CD4-positive, alpha-beta T cell treated with Interleukin-2 at 100 ng/mL for 4 hours (primary cell): ENCODE measurements around the gene GPHN.
"Not testable (repeated sequence)": the region's sequence is repeated elsewhere in the genome, so short reads cannot be mapped to it uniquely, and the experiment has no call there.

Source experiments
- DNase-seq: peaks from one replicate; pipeline ENCODE4 v3.0.0-alpha.2; 2020; ENCODE audit warnings: low spot score

The GPHN gene

DNA sequence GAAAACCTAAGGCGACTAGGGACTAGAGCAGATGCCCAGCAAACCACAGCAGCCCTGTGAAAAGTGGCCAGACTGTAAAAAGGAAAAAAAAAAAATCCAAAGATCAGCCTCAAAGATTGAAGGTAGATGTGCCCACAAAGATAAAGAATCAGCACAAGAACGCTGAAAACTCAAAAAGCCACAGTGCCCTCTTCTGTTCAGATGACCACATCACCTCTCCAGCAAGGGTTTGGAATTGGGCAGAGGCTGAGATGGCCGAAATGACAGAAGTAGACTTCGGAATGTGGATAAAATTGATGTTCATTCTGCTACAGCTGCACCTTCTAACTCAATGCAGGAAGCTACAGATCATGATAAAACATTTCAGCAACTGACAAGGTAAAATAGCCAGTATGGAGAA is 154.4 kb downstream of the GPHN start:
- DNase-seq = no peak

DNA sequence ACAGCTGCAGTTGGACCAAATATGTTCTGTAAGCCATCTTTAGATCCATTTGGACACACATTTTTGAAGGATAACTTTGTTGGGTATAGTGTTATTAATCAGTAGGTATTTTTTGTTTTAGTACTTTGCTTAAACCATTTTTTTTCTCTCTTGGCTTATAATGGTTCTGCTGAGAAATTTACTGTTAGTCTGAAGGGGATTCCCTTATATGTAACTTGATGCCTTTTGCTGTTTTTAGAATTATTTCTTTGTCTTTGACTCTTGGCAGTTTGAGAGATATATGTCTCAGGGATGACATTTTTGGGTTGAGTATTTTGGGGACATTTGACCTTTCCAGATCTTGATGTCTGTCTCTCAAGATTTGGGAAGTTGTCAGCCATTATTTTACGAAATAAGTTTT is 169.8 kb downstream of the GPHN start:
- no peak for DNase-seq

DNA sequence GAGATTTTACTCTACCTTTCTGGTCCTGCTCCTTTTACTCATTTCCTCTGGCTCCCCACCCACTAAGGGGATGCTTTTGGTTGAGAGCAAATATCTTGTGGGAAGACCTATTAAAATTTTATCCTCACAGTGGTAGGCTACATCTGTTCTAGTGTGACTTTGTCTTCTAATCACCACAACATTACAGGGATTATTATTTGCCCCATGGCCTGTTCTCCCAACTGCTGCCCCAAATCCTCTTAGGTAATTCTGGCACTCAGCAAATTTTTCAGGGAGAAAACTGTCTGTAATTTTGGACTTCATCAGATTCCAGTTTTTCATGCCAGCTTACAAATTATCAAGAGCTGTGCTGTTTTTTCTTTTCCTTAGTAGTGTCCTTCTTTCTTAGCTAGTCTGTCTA is 172.3 kb downstream of the GPHN start:
- DNase-seq = no peak

DNA sequence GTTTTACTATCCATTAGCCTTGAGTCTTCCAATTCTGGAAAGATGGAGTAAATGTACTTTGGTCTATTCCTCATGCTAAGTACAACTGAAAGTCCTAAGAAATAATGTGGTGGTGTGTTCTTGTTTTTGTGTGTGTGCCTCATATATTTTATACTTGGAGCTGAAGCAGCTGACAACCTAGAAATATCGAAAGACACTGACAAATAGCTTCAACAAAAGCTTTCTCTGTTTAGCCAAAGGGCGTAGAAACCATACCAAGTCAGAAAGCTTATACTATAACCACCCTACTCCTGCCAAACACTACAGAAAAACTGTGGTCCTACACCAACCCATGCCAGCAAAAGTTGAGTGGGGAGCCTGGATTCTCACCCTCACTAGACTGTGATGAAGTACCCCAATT is 188.4 kb downstream of the GPHN start:
- DNase-seq = no peak

DNA sequence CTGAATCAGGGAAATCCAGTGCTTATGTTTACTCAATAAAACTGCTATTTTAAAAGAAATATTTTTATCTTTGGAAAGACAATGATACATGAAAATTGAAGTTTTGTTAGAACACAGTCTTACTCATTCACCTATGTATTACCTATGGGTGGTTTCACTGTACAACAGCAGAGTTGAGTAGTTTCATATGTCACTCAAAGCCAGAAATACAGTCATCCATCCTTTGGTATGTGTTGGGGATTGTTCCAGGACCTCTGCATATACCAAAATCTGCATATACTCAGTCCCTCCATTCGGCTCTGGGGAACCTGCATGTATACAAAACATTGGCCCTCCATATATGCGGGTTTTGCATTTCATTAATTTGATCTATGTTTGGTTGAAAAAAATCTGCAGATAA is 190.6 kb downstream of the GPHN start:
- DNase-seq = no peak

DNA sequence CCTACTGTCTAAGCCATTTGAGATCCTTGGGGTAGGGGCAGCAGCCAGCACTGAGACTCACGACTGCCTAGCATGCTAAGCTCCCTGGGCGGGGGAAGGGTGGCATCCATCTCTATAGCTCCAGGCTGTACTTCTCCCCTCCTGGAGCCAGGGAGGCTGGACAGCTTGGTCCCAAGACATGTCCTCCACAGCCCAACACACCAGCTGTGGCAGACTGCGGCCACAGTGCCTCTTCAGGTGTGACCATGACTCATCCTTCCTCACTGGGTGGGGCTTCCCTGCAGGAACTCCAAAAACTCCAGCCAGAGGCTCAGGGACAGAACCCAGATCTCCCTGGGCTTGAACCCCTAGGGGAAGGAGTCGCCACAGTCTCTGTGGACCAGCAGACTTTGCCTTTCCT is 193.9 kb downstream of the GPHN start:
- no peak for DNase-seq

DNA sequence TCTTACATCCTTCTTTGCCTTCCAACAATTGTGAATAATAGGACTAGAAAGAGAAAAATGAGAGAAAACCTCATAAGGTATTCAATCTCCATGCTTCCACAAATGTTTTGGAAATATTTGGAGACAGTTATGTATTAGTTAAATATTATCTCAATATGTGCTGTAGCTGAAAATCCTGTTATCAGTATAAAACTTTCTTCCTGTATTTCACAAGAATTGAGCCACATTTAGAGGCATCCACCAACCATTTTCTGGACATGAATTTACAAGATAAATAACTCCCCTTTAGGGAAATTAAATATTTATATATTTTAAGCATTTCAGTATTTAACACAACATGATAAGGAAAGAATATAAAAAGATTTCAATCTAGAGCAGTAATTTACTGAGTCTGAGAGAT is 200.3 kb downstream of the GPHN start:
- no peak for DNase-seq

DNA sequence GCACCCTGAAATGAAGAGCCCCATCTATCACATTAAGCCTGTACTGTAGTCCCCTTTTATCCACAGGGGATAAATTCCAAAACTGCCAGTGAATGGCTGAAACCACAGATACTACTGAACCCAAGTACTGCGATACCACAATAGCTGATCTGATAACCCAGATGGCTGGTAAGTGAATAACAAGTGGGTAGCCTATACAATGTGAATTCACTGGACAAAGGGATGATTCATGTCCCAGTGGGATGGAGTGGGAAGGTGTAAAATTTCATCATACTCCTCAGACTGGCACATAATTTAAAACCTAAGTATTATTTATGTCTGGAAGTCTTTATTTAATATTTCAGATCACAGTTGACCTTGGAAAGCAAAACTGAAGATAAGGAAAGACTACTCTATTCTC is 201.3 kb downstream of the GPHN start:
- no peak for DNase-seq

DNA sequence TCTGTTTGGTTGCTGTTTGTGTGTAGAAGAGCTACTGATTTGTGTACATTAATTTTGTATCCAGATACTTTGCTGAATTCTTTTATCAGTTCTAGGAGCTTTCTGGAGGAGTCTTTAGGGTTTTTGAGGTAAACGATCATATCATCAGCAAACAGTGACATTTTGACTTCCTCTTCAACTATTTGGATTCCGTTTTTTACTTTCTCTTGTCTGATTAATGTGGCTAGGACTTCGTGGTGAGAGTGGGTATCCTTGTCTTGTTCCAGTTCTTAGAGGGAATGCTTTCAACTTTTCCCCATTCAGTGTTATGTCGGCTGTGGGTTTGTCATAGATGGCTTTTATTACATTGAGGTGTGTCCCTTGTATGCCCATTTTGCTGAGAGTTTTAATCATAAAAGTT is 206.3 kb downstream of the GPHN start:
- DNase-seq = not testable (repeated sequence)

DNA sequence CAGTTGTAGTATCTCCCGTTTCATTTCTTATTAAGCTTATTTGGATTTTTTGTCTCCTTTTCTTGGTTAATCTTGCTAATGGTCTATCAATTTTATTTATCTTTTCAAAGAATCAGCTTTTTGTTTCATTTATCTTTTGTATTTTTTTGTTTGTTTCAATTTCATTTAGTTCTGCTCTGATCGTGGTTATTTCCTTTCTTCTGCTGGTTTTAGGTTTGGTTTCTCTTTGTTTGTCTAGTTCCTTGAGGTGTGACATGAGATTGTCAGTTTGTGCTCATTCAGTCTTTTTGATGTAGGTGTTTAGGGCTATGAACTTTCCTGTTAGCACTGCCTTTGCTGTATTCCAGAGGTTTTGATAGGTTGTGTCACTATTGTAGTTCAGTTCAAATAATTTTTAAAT is 207.4 kb downstream of the GPHN start:
- DNase-seq = not testable (repeated sequence)

DNA sequence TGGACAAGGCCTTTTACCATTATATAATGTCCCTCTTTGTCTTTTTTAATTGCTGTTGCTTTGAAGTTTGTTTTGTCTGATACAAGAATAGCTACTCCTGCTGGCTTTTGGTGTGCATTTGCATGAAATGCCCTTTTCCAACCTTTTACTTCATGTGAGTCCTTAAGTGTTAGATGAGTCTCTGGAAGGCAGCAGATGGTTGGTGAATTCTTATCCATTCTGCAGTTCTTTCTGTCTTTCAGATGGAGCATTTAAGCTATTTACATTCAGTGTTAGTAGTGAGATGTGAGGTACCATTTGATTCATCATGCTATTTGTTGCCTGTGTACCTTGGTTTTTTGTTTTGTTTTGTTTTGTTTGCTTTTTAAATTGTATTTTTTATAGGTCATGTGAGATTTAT is 208.3 kb downstream of the GPHN start:
- no peak for DNase-seq

DNA sequence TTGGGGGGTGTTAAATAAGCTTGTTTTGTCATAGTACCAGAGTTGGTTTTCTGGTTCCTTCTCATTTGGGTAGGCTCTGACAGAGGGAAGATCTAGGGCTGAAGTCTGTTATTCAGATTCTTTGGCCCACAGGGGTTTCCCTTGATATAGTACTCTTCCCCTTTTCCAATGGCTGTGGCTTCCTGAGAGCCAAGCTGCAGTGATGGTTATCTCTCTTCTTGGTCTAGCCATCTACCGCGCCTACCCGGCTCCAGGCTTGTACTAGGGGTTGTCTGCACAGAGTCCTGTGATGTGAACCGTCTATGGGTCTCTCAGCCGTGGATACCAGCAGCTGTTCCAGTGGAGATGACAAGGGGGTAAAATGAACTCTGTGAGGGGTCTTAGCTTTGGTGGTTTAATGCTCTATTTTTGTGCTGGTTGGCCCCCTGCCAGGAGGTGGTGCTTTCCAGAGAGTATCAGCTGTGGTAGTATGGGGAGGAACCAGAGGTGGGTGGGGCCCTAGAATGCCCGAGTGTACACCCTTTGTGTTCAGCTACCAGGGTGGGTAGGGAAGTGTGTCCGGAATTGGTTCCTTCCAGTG is 209.7 kb downstream of the GPHN start:
- no peak for DNase-seq

DNA sequence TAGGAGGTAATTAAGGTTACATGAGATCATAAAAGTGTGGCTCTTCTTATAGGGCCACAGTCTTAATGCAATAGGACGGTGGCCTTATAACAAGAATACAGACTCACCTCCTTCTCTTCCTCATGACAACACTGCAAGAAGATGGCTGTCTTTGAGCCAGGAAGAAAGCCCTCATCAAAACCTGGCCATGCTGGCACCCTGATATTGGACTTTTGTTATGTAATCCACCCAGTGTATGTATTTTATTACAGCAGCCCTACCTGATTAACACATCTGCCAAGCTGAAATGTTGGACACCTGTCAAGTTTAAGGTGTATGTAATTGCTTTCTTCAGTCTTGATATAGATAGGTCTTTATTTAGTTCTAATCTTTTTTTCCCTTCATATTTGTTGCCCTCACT is 217.0 kb downstream of the GPHN start:
- DNase-seq = no peak

DNA sequence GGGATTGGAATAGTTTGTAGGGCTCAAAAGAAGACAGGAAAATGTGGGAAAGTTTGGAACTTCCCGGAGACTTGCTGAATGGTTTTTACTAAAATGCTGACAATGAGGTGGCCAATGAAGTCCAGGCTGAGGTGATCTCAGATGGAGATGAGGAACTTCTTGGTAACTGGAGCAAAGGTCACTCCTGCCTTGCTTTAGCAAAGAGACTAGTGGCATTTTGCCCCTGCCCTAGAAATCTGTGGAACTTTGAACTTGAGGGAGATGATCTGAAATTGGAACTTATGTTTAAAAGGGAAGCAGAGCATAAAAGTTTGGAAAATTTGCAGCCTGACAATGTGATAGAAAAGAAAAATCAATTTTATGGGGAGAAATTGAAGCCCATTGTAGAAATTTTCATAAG is 223.4 kb downstream of the GPHN start:
- DNase-seq = not testable (repeated sequence)

DNA sequence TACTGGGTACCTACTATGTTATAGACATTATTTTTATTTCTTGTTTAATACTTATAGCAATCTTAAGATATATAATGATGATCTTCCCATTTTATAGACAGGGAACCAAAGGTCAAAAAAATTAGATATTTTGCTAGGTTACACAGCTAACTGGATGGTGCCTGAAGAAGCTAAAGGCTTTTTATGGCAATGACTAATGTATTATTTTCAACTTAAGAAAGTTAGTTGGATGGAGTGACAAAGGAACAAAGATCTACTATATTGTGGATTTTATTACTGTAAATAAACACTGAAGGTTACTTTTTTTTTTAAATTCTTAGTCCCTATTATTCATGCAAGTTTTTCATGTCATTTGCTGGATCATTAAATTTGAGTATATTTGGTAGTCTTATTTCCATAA is 227.9 kb downstream of the GPHN start:
- no peak for DNase-seq

DNA sequence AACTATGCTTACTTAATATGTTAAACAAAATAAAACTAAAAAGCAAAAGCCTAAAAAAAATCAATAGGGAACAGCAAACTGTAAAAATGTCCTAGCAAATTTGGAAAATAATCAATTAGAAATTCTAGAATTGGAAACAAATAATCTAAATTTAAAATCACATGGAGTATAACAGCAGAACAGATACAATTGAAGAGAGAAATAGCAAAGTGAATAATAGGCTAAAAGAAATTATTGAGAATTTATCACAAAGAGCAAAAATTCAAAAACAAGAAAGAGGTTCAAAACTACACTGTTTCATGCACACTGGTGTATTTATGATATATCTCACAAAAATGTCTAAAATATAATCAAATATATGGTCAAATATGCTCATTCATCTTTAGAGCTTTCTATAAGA is 231.9 kb downstream of the GPHN start:
- DNase-seq = no peak

DNA sequence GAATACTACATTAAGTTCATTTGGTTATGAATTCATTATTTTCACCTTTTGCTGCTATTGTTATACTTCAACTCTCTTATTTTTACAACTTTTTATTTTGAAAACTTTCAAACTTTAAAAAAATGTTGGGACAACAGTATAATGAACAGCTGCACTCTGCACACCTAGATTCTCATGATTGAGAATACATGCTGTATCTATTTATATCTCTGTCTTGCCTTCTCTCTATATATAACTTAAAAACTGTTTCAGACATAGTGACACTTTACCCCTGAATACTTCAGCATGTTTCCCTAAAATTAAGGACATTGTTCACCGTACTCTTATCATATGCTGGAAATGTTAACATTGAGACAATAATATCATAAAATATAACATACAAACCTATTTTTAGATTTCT is 237.1 kb downstream of the GPHN start:
- DNase-seq = no peak

DNA sequence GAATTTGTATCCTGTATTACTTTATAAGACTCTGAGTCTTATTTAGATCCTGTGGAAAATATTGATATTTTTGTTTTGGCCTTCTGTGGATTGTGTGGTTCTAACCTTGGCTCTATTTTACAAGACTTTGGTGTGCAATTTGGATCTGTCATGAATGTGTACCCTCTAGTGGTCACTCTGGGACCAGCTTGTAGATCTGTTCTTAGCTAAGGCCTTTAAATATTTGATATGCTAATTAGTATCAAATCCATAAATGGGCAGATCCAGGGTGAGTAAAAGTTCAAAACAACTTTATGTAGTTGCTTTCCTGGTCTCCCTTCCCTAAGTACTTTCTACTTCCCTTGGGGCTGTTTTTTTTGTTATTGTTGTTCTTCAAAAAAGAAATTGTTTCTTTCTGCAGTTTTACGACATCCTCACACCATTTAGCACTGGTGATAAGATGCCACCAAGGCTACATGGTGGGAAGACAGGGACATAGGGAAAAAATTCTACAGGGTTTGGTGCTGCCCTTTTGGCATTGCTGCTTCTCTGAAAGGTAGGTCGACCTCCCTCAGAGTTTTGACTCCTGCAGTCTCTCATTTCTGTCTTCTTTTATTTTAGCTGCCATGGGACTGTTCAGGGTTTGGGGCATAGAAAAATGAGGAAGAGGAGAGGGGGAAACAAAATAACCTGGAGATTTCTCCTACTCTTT is 238.5 kb downstream of the GPHN start:
- peak; percentile 1 for DNase-seq

DNA sequence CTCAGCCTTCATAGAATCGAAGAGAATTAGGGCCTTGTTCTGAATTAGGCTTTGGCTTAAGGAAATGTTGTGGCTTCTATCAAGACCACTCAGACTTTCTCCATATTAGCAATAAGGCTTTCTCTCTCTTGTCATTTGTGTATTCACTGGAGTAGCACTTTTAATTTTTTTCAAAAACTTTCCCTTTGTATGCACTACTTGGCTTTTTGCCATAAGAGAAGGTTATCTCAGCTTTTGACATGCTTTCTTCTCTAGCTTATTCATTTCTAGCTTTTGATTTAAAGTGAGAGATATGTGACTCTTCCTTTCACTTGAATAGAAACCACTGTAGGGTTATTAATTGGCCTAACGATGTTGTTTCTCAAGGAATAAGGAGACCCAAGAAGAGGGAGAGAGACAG is 244.2 kb downstream of the GPHN start:
- no peak for DNase-seq

DNA sequence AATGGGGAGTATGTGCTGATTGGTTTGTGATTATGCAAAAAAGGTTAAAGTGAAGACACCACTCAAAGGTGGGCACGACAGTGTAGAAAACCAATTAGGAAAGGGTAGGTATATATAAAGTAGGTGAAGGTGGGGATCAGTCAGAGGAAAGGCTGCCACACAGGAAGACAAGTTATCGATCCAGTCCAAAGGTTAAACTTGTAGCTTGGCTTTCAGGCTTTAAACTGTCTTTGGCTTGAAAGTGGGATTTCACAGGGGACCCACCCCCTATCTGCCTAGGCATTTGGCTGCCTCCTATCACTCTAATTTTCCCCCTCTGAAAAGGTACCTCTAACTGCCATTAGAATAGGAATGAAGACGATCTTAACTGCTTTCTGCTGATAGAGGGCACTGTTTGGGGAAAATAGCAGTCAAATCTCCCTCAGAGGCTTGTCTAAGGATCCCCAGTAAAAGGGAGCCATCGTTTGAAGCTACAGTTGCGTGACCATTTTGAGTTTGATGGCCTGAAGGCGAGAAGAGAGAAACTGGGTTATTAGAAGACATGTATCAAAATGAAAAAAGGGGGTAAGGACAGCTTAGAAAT is 250.2 kb downstream of the GPHN start:
- DNase-seq = no peak

DNA sequence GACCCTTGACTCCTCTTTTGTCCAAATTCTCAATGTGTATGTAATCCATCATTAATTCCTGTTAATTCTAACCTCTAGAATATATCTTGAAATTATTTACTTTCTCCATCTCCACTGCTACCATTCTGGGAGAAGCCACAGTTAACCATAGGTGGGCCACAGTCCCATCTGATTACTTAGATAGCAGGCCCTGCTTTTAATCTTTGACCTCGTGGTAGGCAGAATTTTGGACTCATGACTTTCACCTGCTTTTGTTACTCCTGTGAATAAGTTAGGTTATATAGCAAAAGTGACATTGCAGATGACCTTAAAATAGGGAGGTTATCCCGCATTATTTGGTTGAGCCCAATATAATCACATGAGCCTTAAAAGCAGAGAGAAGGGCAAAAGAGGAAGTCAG is 264.2 kb downstream of the GPHN start:
- DNase-seq = no peak

DNA sequence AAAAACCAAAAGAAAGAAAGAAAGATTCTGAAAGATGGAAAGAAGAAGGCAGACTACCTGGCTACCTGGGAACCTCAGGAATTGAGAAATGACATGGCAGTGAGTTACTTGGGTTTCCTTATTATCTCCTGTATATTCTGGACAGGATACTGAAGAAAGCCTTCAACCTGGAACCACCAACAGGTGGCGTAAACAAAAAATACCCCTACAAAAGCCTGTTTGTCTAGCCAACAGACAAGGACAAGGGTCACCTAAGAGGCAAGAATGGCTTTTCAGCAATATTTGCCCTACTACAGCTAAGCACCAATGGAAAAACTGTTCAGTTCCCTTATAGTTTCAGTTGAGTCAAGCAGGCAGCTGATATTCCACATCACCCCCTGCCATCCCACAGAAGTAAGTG is 274.9 kb downstream of the GPHN start:
- DNase-seq = no peak

DNA sequence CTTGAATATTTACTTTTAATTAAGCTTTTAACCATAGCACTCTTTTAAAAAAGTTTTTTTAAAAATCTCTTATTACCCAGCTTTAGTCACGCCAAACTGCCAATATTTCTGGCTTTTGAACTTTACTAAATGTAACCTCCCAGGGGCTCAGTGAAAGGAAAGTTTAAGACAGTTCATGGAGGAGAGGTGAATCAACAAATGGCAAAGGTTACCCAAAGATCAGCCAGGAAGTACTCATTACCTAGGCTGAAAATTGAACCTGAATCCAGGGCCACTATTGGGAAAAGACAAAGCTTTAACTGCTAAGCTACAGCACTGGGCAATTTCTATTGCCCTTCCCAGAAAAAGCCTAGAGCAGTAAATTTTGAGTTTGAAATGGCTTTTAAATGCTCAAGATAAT is 282.2 kb downstream of the GPHN start:
- no peak for DNase-seq

DNA sequence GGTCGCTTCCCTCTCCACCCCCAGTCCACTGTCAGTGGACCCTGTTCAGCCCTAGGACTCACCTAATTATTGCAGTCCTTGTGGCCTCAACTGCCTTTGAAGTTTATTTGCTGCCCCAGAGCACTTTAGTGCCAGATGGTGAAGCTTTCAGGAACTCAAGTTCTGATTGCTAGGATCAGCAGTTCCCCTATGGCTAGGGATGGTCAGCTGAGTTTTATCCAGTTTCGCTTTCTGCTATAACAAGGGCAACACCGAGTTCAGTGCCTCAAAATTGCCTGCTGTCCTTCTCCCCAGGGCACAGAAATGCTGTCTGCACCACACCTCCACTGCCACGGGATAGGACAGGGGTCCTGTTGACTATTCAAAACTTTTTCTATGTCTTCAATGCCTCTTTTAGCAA is 295.0 kb downstream of the GPHN start:
- no peak for DNase-seq
